EH (cell line): ENCODE measurements around the gene RASL11B.

ENCODE experiments used
- DNase-seq: peaks from one replicate; pipeline ENCODE4 v3.0.0-alpha.2; 2015; ENCODE audit warnings: low read depth

RASL11B gene

GRCh38 chr4:52874948-52875347 is 12.8 kb downstream of the RASL11B start:
- DNase-seq, result no peak

DNA sequence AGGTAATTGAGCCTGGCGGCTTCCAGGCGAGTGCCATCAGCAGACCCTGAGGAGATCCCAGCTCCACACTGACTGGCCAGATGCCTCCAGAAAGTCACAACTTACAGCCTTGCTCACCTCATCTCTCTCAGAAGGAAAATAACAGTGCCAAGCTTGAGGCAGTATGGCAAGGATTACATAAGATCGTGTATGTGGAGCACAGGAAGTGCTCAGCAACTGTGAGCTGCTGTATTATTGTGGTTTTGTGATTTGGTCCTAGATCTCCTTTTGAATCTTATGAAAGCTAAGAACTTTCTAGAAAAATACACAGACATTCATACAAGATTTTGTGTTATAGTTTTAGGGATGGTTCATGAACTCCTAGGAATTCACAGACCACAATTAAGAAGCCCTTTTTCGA is 14.0 kb downstream of the RASL11B start:
- no peak for DNase-seq

- DNase-seq, result no peak
These were observed 14.9 kb downstream of the RASL11B start for GRCh38 chr4:52877036-52877435.

DNA sequence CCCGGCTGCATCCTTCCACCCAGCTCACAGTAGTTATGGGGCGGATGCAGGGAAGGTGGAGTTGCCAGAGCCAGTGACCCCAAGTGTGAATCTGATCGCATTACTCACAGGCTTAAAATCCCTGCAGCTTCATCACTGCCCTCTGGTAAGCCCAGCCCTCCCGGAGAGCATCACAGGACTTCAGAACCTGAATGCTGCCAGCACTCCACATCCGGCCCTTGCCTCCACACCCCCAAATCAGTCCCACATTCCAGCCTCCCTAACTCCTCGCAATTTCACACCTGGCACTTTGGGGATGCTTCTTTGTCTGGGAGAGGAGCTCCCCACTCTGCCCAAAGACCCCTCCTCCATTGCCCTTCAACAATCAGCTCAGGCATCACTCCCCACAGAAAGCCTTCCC is 15.6 kb downstream of the RASL11B start:
- DNase-seq, result peak; percentile 11

- no peak for DNase-seq
These were observed 17.4 kb downstream of the RASL11B start for GRCh38 chr4:52879471-52879870.

GRCh38 chr4:52880994-52881393 is 18.9 kb downstream of the RASL11B start:
- no peak for DNase-seq

DNA sequence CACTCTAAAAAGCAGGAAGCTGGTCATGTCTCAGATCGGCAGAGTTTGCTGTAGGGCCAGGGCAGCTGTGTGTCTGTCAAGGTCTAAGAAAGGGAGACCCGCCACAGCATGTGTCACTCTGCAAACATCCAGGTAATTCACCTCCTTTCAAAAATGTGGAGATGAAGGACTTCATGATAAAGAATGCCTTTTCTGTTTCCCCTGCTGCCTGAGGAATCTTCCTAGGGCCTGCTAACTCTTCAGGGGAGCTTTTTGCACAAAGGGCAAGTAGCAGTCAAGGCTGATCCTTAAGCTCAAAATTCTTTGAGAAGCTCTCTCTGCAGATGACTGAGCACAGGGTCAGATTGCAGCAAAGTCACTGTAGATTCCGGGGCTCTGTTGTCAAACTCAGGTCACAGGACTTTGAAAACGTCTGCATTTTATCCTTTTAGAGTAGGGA is 21.1 kb downstream of the RASL11B start:
- DNase-seq, result no peak

GRCh38 chr4:52883707-52884669 is 21.9 kb downstream of the RASL11B start:
- peak; percentile 4 for DNase-seq

DNA sequence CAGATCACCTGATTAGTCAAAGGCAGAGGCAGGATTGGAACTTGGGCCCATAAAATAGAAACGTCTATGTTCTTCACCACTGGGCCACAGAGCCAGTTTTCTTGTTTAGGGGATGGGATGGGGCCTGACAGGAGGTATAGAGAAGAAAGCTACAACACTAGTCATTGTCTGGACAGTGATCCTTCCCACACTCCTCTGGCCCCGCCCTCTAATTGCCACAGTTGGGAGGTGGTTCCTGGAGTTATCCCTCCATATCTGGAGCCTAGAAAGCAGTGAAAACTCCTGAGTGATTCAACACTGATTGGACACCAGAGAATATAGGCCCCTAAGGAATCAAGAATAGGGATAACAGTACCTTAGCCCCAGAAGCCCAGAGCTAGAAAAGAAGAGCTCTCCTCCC is 22.9 kb downstream of the RASL11B start:
- no peak for DNase-seq

DNA sequence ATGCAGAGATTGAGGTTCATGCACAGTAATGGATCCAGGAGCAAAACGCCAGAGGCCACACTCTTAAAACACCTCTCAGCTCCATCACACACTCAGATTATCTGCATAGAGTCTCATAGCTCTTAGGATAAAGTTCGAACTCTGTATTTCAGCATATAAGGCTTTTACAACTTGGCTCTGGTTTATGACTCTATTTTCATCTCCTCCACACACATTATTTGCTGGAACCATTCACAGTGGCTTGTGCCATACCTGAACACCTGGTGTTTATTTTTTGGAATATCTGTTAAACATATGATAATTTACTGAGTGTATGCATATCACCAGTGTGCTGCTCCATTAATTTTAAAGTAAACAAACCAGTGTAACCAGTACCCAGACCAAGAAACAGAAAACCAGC is 27.2 kb downstream of the RASL11B start:
- no peak for DNase-seq

DNA sequence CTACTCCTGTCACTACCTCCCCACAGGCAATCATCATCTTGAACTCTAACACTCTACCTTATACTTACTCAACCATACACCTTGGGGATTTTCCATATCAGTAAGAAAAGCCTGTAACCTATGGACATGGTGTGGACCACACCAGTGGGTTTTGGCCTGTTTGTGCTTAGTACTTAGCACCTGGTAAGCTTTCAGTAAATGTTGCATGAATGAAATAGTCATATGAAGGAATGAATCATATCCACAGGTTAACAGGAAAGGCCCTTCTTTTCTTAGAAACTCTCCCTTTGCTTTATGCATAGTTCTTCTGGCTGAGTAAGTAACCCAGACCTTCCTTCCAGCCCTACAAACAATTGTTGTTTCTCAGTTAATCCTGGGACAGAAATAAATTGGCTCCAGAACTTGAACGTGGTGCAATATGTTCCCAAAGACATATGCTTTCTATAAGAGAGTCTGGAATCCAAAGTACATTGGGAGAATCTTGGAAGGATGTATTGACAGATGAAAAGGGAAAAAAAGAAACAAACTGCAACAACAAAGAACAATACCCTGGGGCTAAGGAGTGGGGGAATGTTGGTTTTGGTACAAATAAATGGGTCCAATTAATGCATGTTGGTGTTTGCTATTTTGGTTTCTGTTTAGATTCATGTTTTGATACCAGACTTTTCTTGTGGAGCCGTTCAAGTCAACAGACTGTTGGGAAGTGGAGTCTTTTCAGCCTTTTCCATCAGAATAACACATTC is 27.8 kb downstream of the RASL11B start:
- no peak for DNase-seq

GRCh38 chr4:52890521-52890791 is 28.3 kb downstream of the RASL11B start:
- DNase-seq, result no peak

DNA sequence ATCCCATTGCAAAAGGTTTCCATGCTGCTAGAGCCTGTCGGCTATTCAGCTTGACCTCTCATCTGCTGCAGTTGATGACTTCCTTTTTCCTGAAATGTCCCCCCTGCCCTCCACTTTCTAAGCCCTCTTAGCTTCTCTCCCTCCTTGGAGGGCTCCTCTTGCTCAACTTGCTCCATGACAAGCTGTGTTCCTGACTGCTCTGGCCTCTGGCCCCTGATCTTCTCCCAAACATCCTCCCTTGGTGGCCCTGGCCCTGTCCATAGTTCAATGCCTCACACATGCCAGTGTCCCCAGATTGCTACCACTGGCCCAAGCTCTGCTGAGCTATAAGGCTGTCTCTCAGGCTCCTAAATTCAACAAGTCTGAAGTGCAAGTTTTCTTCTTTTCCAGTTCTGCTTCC is 29.6 kb downstream of the RASL11B start:
- no peak for DNase-seq

GRCh38 chr4:52892880-52893279 is 30.8 kb downstream of the RASL11B start:
- DNase-seq, result peak; percentile 48

DNA sequence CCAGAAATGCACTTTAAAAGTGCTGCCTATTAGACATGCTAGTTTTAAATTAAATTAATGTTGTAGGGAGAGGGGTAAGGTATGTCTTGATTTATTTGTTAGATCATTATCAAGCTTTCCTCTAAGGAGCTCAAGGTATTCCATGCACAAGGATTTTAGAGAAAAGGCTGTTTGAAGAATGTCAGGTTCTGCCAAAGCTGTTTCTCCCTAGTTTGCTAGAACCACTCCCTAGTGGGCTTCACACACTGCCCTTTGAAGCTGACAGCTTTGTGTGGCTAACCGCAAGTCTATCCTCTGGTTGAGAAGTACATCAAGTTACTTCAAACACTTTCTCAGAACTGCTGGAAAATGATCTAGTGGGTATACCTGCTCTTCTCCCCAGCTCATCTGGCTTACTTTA is 32.3 kb downstream of the RASL11B start:
- peak; percentile 36 for DNase-seq

DNA sequence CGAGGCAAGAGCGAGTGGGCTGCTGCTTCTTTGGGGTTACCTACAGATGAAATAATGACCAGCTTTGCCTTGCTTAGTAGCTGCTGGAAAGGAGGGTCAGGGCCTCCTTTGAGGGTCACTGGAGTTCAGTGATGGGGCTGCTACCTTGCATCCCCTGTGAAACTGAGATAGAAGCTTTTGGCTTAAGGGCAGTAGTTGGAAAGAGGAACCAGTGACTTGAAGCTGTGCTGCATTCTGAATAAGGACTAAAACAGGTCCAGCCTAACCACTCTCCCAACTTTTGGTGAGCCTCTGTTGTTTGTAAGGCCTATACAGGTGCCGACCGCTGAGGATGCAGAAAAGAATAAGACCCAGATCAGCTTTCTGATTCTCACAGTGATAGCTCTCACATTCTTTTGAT is 41.2 kb downstream of the RASL11B start:
- no peak for DNase-seq

- peak; percentile 50 for DNase-seq
These were observed 42.3 kb downstream of the RASL11B start for GRCh38 chr4:52904421-52904820.

GRCh38 chr4:52907510-52907909 is 45.4 kb downstream of the RASL11B start:
- DNase-seq, result peak; percentile 10

DNA sequence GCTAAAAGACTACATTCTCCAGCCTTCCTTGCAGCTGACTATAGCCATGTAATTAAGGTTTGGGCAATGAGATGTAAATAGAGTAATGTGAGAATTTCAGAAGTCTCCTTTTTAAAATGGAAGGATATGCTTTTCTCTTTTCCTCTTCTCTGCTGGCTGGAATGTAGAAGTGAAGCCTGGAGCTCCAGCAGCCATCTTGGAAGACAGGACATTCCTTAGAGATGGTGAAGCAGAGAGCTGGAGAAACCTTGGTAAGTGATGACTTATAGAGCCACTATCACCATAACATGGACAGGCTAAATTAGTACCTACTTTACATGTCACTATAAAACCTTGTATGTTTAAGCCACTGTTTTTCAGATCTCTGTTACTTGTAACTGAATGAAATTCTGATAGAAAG is 48.0 kb downstream of the RASL11B start:
- DNase-seq, result peak; percentile 42

DNA sequence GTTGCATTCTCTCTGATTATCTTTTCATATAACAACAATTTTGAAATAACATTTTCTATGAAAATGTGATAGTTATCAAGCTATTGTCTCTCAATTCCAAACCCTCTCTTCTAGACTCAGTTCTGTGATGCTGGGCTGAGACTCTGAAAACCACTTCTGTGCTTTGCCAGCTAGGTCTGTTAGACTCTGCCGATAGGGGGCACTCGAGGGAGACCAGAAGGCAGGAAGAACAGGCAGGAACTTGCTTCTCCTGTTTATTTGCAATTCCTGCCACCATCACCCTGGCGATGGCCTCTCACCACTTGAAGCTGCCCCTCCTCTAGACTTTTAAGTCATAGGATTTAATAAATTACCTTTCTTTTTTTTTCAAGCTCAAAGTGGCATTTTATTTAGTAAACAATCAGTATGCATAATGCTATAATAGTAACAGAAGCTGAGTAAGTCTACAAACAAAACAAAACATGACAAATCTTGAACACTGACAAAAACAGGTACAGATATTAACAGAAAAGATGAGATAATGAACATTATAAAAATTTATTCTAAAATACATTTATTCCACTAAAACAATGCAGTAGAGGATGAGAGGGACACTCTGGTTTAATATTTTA is 49.7 kb downstream of the RASL11B start:
- DNase-seq, result peak; percentile 66

GRCh38 chr4:52912608-52913007 is 50.5 kb downstream of the RASL11B start:
- peak; percentile 40 for DNase-seq

GRCh38 chr4:52914051-52914605 is 52.0 kb downstream of the RASL11B start:
- DNase-seq, result peak; percentile 69

- no peak for DNase-seq
These were observed 53.1 kb downstream of the RASL11B start for GRCh38 chr4:52915191-52915590.
